Thymus (tissue), 11 donors: Measurements from ENCODE around the gene DCST1. TPM values are rescaled to one million over a fixed set of nuclear protein-coding genes. Genes with fewer than 3 reads are reported as not detected.

Experiments used
- DNase-seq, 9 donors: peaks; one replicate each; pipeline ENCODE4 v3.0.0-alpha.2; 2013; ENCODE audit warnings: low spot score in 9 of 9, low read depth in 6 of 9, missing footprints in 1 of 9
- H3K27ac ChIP-seq, 2 donors: one replicate each; pipeline ENCODE4 v1.5.1; 2013; ENCODE audit warnings: control low read depth in 1 of 2, low read depth in 1 of 2, low read length in 1 of 2, mild to moderate bottlenecking in 1 of 2, moderate library complexity in 1 of 2
- H3K27me3 ChIP-seq, 2 donors: one replicate each; pipeline ENCODE4 v1.5.1; 2013; ENCODE audit warnings: low read length in 1 of 2; ENCODE audit not compliant: control insufficient read depth in 2 of 2, insufficient read depth in 1 of 2
- H3K36me3 ChIP-seq, 2 donors: one replicate each; pipeline ENCODE4 v1.5.1; 2013; ENCODE audit warnings: low read length in 1 of 2, mild to moderate bottlenecking in 1 of 2, moderate library complexity in 1 of 2; ENCODE audit not compliant: control insufficient read depth in 2 of 2, insufficient read depth in 2 of 2
- H3K4me1 ChIP-seq, 2 donors: one replicate each; pipeline ENCODE4 v1.5.1; 2013; ENCODE audit warnings: low read length in 2 of 2; ENCODE audit not compliant: control insufficient read depth in 2 of 2, insufficient read depth in 2 of 2
- H3K4me3 ChIP-seq, 2 donors: one replicate each; pipeline ENCODE4 v1.5.1; 2013; ENCODE audit warnings: low read length in 2 of 2, control low read depth in 1 of 2, mild to moderate bottlenecking in 1 of 2
- H3K9me3 ChIP-seq, 2 donors: one replicate each; pipeline ENCODE4 v1.5.1; 2013; ENCODE audit warnings: low read length in 1 of 2, mild to moderate bottlenecking in 1 of 2; ENCODE audit not compliant: control insufficient read depth in 2 of 2, insufficient read depth in 1 of 2
- WGBS: extraction: QIAGEN DNeasy Blood & Tissue Kit; methylation state at CpG from one replicate; pipeline ENCODE4 v1.1.7; 2013; 5-methylcytosine and 5-hydroxymethylcytosine counted together
- polyA plus RNA-seq: library from polyadenylated mRNA; stranded (reverse); fragments of 200-250 nt; gene quantifications from one replicate; pipeline ENCODE4 v1.2.3, GENCODE V29; 2013
- total RNA-seq: library from RNA; stranded (reverse); fragments of 120-200 nt; gene quantifications from one replicate; pipeline ENCODE4 v1.2.4, GENCODE V29; 2013
- donor health status: healthy.

Gene DCST1
- total and polyA plus RNA-seq, 2 donors, result not detected

GRCh38 chr1:155085504-155086127 lies 52.0 kb downstream of the DCST1 start:
- H3K4me1 ChIP-seq, result peaks cover 21 to 53% of the 10 kb centered on the region in 2 donors
- peak overlapping the region; percentile 72 to 86 for H3K4me3 ChIP-seq
- no peaks in the 10 kb centered on the region for H3K36me3 ChIP-seq
- under 1% methylated on average over 32 of the region's 32 CpGs for WGBS
- peaks cover 0 to 8% of the 10 kb centered on the region in 2 donors for H3K9me3 ChIP-seq
- DNase-seq, result peak in 2 of 9 donors; percentile 44 to 65
- peaks cover 38 to 45% of the 10 kb centered on the region in 2 donors for H3K27me3 ChIP-seq
- peak overlapping the region; percentile 89 to 95 for H3K27ac ChIP-seq

- H3K9me3 ChIP-seq, result peaks cover 0 to 7% of the 10 kb centered on the region in 2 donors
- H3K4me1 ChIP-seq, result peaks cover 14 to 49% of the 10 kb centered on the region in 2 donors
- peaks cover 32 to 45% of the 10 kb centered on the region in 2 donors for H3K27me3 ChIP-seq
- 19% methylated on average over 24 of the region's 24 CpGs for WGBS
- no peak overlapping the region for H3K27ac ChIP-seq
- no peak overlapping the region for H3K4me3 ChIP-seq
- DNase-seq, result peak in 5 of 9 donors; percentile 65 to 83 (median 75)
- H3K36me3 ChIP-seq, result no peaks in the 10 kb centered on the region
Observed at GRCh38 chr1:155086128-155086741, 52.6 kb downstream of the DCST1 start.

- Histone ChIP-seq H3K27ac (no peak overlapping the region), H3K4me3 (no peak overlapping the region), H3K9me3 (peaks cover 0 to 7% of the 10 kb centered on the region in 2 donors), H3K4me1 (peaks cover 13 to 47% of the 10 kb centered on the region in 2 donors), H3K27me3 (peaks cover 24 to 41% of the 10 kb centered on the region in 2 donors), H3K36me3 (no peaks in the 10 kb centered on the region)
- no peak for DNase-seq
- WGBS, result 79% methylated on average over 8 of the region's 8 CpGs
Observed at GRCh38 chr1:155086856-155087535, 53.4 kb downstream of the DCST1 start.

- WGBS, result 33% methylated on average over 29 of the region's 29 CpGs
- peaks cover 0 to 4% of the 10 kb centered on the region in 2 donors for H3K9me3 ChIP-seq
- H3K36me3 ChIP-seq, result no peaks in the 10 kb centered on the region
- H3K4me3 ChIP-seq, result no peak overlapping the region
- H3K27me3 ChIP-seq, result peaks cover 0 to 28% of the 10 kb centered on the region in 2 donors
- H3K4me1 ChIP-seq, result peaks cover under 1 to 15% of the 10 kb centered on the region in 2 donors
- peak in 7 of 9 donors; percentile 50 to 87 (median 79) for DNase-seq
- no peak overlapping the region for H3K27ac ChIP-seq
Observed at GRCh38 chr1:155091071-155092051, 57.7 kb downstream of the DCST1 start.

- Histone ChIP-seq H3K27ac (no peak overlapping the region), H3K4me3 (no peak overlapping the region), H3K27me3 (peaks cover 0 to 27% of the 10 kb centered on the region in 2 donors), H3K4me1 (peaks cover 0 to 13% of the 10 kb centered on the region in 2 donors), H3K9me3 (peaks cover 0 to 4% of the 10 kb centered on the region in 2 donors), H3K36me3 (no peaks in the 10 kb centered on the region)
- DNase-seq, result no peak
- 98% methylated on average over 6 of the region's 6 CpGs for WGBS
Observed at GRCh38 chr1:155092131-155092530, 58.5 kb downstream of the DCST1 start.

GRCh38 chr1:155092641-155093040 lies 59.0 kb downstream of the DCST1 start:
- Histone ChIP-seq H3K4me3 (no peak overlapping the region), H3K4me1 (peaks cover 0 to 13% of the 10 kb centered on the region in 2 donors), H3K9me3 (peaks cover 0 to 4% of the 10 kb centered on the region in 2 donors), H3K27ac (no peak overlapping the region), H3K27me3 (peaks cover 0 to 27% of the 10 kb centered on the region in 2 donors), H3K36me3 (no peaks in the 10 kb centered on the region)
- 93% methylated on average over 12 of the region's 12 CpGs for WGBS
- DNase-seq, result no peak

GRCh38 chr1:155093911-155094621 lies 60.4 kb downstream of the DCST1 start:
- no peak overlapping the region for H3K4me3 ChIP-seq
- H3K4me1 ChIP-seq, result peaks cover 0 to 13% of the 10 kb centered on the region in 2 donors
- 54% methylated on average over 13 of the region's 13 CpGs for WGBS
- H3K36me3 ChIP-seq, result no peaks in the 10 kb centered on the region
- H3K9me3 ChIP-seq, result peaks cover 0 to 4% of the 10 kb centered on the region in 2 donors
- peak in 1 of 9 donors; percentile 58 for DNase-seq
- no peak overlapping the region for H3K27ac ChIP-seq
- peaks cover 0 to 25% of the 10 kb centered on the region in 2 donors for H3K27me3 ChIP-seq

- peaks cover 0 to 25% of the 10 kb centered on the region in 2 donors for H3K27me3 ChIP-seq
- no peaks in the 10 kb centered on the region for H3K36me3 ChIP-seq
- peaks cover 0 to 13% of the 10 kb centered on the region in 2 donors for H3K4me1 ChIP-seq
- no peak overlapping the region for H3K4me3 ChIP-seq
- no peak for DNase-seq
- H3K9me3 ChIP-seq, result peaks cover 0 to 4% of the 10 kb centered on the region in 2 donors
- 93% methylated on average over 2 of the region's 2 CpGs for WGBS
- H3K27ac ChIP-seq, result no peak overlapping the region
Observed at GRCh38 chr1:155094622-155094948, 61.0 kb downstream of the DCST1 start.
